Superior temporal gyrus (tissue), 1 donor: Measurements from ENCODE around the gene KIF5B.
A peak's percentile ranks its signal among the peaks of the same experiment; 100 is the strongest.
"Not testable (repeated sequence)": the region's sequence is repeated elsewhere in the genome, so short reads cannot be mapped to it uniquely, and the experiment has no call there.

Experiments
- DNase-seq: peaks from one replicate; pipeline ENCODE4 v3.0.0-alpha.2; 2016; ENCODE audit errors: extremely low spot score

KIF5B gene

DNA sequence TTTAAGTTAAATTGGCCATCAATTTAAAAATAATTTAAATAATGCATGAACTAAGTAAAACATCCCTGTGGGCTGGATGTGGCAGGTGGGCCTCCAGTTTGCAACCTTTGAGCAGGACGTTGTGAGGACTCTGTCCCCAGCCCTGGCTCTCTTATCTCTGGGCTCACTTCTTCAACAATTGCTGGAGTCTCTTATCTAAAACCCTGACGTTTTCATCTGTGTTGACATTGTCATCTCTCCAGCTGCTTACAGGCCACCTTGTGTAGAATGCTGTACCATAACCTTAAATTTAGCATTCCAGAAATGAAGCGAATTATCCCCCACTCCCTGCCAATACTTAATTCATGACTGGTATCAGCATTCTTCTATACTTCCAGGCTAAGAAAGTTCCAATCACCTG is 3.2 kb upstream of the KIF5B start:
- no peak for DNase-seq

DNA sequence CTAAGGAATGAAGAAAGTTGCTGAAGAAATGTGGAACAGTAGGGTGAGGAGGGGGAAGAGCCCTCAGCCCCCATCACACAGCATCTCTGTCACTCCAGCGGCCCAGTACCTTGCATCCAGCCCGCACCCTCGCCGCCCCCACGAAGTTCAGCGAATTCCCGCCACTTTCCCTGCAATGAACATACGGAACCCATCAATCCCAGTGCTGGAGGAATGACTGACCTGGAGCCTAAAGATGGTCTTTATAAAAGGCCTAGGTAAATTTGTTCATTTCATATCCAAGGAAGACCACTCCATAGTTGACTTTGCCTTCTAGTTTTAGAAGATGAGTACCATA is 779 bp upstream of the KIF5B start:
- DNase-seq: no peak

DNA sequence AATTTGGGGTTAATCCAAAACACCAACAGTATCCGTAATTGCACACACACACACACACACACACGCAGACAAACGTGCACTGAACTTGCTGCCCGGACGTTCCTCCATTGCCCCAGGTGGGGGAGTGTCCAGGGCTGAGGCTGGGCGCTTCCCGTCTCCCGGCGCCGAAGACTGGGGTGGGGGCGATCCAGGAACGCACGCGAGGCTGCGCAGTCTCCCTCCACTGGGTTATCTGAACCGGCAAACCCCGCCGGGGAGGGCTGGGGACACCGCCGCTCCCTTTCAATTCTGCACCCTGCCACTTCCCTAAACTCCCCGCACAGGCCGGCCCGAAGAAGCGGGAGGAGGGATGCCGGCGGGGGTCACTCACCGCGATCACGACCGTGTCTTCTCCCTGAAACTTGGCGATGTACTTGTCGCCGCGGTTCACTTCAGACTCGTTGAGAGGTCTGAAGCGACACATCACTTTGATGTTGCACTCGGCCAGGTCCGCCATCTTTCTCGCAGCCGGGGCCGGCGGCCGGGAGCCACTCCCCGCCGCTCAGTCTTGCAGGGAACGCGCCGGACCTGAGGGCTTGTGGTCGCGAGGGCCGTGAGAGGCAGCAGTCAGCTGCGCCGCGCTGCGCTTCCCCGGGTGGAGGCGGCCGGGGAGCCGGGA is 618 bp downstream of the KIF5B start:
- DNase-seq: peak; percentile 62

- peak; percentile 80 for DNase-seq
Measured at GRCh38 chr10:32054094-32054493, 2.1 kb downstream of the KIF5B start.

GRCh38 chr10:32053392-32053791 is 2.8 kb downstream of the KIF5B start:
- not testable (repeated sequence) for DNase-seq

GRCh38 chr10:32051926-32052325 is 4.3 kb downstream of the KIF5B start:
- DNase-seq: no peak

- no peak for DNase-seq
Measured at GRCh38 chr10:32050177-32050576, 6.0 kb downstream of the KIF5B start.

DNA sequence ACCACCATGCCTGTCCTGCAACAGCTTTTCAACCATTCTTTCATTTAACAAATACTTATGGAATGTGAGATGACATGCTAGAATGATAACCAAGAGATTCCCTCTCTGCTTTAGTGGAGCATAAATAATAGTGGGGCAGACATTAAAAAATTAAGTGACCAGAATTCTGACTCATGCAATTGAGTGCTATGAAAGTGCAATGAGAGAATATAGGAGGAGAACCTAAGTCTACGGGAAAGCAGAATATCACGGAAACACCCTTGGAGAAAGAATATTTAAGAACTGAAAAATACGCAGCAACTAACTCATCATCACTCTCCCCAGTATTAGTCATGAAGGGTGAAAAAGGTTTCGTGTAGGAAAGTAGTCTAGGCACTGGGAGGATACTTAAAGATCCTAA is 7.1 kb downstream of the KIF5B start:
- DNase-seq: no peak

- DNase-seq: no peak
Measured at GRCh38 chr10:32048282-32048681, 7.9 kb downstream of the KIF5B start.

- DNase-seq: no peak
Measured at GRCh38 chr10:32047881-32048280, 8.3 kb downstream of the KIF5B start.

DNA sequence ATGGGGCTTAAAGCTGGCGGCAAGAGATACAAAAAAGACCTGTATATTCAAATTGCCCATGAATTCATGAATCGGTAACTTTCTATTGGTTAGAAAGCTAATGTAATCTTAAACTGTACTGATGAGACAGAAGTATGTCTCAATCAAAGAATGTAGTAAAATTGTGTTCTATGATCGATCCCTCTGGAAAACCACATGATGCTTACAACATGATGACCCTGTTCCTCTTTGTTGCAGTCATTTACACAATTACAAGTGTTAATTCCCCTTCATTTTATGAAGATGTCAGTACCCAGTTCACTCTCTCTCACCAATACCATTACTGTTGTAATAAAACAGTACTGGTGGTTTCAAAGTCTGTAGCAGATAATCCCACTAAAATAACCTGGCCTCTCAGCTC is 10.1 kb downstream of the KIF5B start:
- DNase-seq: no peak

DNA sequence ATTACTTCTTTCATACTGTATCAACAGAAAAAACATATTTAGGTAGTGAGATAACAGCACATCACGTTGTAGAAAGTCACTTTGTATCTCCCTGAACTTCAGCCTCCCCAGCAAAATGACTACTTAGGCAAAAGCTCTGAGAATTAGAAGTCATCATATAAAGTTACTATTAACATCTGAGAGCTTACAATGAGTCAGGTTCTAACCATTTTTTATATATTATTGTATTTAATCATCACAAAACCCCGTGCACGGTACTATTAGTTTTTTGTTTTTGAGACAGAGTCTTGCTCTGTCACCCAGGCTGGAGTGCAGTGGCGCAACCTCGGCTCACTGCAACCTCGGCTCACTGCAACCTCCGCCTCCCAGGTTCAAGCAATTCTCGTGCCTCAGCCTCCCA is 13.5 kb downstream of the KIF5B start:
- DNase-seq: not testable (repeated sequence)

DNA sequence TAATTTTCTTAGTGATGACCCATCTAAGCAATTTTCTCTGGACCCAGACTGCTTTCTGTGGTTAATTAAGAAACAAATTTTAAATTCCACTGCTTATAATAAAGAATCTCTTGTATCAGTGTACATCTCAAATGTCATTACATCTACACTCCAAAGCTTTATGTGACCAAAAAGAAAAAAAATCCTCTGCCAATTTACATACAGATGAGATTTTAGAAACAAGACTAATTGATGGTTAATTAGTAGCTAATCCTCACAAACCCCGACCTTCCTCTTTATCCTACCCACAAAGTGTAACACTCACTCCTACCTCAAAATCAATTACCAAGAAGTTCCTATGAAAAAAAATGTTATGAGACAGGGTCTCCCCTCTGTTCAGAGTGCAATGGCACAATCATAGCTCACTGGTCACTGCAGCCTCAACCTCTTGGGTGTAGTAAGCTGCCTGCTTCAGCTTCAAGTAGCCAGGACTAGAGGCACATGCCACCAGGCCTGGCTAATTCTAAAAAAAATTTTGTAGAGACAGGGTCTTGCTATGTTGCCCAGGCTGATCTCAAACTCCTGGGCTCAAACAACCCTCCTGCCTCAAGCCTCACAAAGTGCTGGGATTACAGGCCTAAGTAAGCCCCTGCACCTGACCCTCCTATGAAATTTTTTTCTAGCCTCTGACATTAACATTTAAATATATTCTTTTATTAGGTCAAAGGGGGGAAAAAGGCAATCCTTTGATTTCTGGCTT is 14.8 kb downstream of the KIF5B start:
- DNase-seq: no peak

GRCh38 chr10:32039734-32040133 is 16.5 kb downstream of the KIF5B start:
- no peak for DNase-seq

DNA sequence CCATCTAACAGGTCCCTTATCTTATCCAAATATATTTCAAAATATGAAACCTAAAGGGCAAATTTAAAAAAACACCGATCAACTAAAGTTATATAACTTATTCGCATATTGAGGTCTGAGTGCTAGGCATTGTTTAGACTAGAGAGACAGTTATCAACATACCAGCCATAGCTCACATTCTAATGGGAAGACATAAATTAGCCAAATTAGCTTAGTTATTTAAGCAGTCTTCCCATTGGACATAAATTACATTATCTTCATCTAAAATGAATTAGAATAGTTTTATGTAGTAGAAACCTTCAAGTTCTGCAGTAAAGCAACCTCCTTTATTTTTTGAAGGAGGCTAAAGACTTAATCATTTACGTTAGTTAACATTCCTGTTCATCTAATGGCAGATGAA is 17.4 kb downstream of the KIF5B start:
- DNase-seq: no peak

DNA sequence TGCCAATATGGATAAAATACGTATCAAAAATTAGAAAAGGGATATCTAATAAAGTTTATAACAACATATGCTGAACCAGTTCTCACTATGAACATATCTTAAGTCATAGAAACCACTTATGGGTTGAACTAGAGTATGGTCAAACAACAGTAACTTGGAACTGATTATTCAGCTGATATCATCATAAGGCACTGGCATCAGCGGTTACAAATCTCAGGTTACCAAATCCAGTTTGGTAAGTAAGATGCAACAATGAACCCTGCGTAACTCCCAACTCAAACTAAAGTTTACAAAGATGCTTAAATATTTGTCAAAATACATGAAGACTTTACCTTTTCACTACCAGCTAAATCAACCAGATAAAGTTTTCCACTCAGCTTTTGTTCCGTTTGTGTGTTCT is 19.3 kb downstream of the KIF5B start:
- no peak for DNase-seq

- DNase-seq: no peak
Measured at GRCh38 chr10:32035038-32035437, 21.2 kb downstream of the KIF5B start.

- no peak for DNase-seq
Measured at GRCh38 chr10:32033171-32033570, 23.1 kb downstream of the KIF5B start.

DNA sequence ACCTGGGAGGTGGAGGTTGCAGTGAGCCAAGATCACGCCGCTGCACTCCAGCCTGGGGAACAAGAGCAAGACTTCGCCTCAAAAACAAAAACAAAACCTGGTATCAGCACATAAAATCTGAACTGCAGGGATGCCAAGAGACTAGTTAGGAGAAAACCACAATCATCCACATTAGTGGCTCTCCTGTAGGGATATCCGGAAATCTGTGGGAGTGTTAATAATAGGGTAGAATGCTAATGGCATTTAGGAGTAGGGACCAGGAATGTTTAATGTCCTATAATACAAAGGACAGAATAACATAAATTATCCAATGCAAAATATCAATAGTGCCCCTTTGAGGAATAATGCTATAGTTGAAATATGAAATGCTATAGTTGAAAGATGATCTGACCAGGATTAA is 24.3 kb downstream of the KIF5B start:
- no peak for DNase-seq

GRCh38 chr10:32031424-32031823 is 24.8 kb downstream of the KIF5B start:
- DNase-seq: no peak

GRCh38 chr10:32028710-32029109 is 27.5 kb downstream of the KIF5B start:
- DNase-seq: no peak

- no peak for DNase-seq
Measured at GRCh38 chr10:32023264-32023663, 33.0 kb downstream of the KIF5B start.

DNA sequence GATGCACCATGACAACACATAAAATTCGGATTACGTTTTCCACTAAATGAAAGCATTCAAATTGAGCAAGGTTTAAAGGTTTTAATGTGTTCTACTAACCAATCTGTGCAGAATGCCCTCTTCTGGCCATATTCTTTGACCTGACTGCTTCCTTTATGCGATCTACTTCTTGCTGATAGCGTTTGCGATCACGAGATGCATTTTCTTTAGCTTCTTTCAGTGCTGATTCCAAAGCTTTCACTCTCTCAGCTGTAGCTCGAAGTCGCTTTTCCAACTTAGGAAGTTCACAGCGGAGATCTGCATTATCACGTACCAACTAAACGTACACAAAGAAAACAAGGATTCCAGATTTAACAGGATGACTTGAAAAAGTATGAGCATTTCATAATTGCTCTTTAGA is 39.2 kb downstream of the KIF5B start:
- no peak for DNase-seq

DNA sequence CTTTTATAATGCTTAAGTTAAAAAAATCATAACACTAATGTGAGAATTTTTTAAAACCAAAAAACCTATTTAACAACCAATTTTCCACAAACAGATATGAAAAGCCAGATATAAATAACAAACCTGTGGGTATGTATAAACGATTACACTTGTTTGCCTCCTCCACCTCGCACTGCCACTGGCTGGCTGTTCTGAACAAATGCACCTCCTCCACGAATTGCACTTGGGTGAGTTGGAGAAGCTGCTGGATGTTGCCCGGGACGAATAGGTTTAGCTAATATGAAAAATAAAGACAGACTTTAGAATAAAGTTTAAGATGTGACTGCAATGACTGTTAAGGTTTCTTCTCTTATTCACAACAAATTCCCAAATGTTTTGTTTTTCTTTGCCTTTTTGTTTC is 40.8 kb downstream of the KIF5B start:
- no peak for DNase-seq
